Activated naive CD8-positive, alpha-beta T cell treated with anti-CD3 and anti-CD28 coated beads, Interleukin-2, amount 10 ng/mL, durations not matched to agents 7 days and 5 days (primary cell): ENCODE data around the gene WWC1. TPM values are rescaled to one million over a fixed set of nuclear protein-coding genes. Genes with fewer than 3 reads are reported as not detected.
"Not testable (repeated sequence)": the region's sequence is repeated elsewhere in the genome, so short reads cannot be mapped to it uniquely, and the experiment has no call there.

Experiments
- ATAC-seq: fragments of 150-1000 bp; cut with Tn5 transposase; one replicate; pipeline ENCODE4 v1.10.0; 2021; ENCODE audit warnings: low read depth, moderate library complexity
- POLR2A ChIA-PET: fragments of 350-600 bp; sonication (Branson Sonifier 250); formaldehyde crosslinking; loops from one replicate; lab custom pipeline; 2021; ENCODE audit warnings: antibody characterized with exemption; lab: Charles Lee
- DNase-seq: peaks from one replicate; pipeline ENCODE4 v3.0.0; 2021
- H3K27ac Mint-ChIP-seq: one replicate; pipeline ENCODE4 v1.8.0; 2022; ENCODE audit warnings: mild to moderate bottlenecking, mixed read lengths
- H3K27me3 Mint-ChIP-seq: one replicate; pipeline ENCODE4 v1.8.0; 2022; ENCODE audit warnings: mild to moderate bottlenecking, moderate library complexity, mixed read lengths
- H3K36me3 Mint-ChIP-seq: one replicate; pipeline ENCODE4 v1.8.0; 2021; ENCODE audit warnings: mild to moderate bottlenecking, mixed read lengths
- H3K4me1 Mint-ChIP-seq: one replicate; pipeline ENCODE4 v1.8.0; 2021; ENCODE audit warnings: mixed read lengths
- H3K4me3 Mint-ChIP-seq: one replicate; pipeline ENCODE4 v1.8.0; 2022; ENCODE audit warnings: mild to moderate bottlenecking, moderate library complexity, mixed read lengths
- H3K9me3 Mint-ChIP-seq: one replicate; pipeline ENCODE4 v1.8.0; 2021; ENCODE audit warnings: mixed read lengths
- total RNA-seq, 2 experiments: library from RNA; stranded (reverse); gene quantifications; one replicate each; pipeline ENCODE4 v1.2.3, GENCODE V29; 2021

The WWC1 gene
- total RNA-seq, 2 experiments from 2014 or later = 0.22 to 0.82 TPM

DNA sequence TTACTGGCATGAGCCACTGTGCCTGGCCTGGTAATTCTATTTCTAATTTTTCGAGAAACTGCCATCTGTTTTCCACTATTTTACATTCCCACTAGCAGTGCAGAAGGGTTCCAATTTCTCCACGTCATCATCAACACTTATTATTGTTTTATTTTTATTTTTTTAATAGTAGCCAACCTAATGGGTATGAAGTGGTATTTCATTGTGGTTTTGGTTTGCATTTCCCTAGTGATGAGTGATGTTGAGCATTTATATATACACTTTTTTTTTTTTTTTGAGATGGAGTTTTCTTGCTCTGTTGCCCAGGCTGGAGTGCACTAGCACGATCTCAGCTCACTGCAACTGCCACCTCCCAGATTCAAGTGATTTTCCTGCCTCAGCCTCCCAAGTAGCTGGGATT lies 28.3 kb downstream of the WWC1 start:
- Mint-ChIP-seq H3K27ac (no peak overlapping the region), H3K36me3 (no peaks in the 10 kb centered on the region), H3K9me3 (no peaks in the 10 kb centered on the region), H3K4me1 (no peaks in the 10 kb centered on the region), H3K4me3 (no peak overlapping the region), H3K27me3 (peaks cover 5% of the 10 kb centered on the region)
- DNase-seq (no peak), ATAC-seq (no peak)
- POLR2A ChIA-PET = no interaction called here

DNA sequence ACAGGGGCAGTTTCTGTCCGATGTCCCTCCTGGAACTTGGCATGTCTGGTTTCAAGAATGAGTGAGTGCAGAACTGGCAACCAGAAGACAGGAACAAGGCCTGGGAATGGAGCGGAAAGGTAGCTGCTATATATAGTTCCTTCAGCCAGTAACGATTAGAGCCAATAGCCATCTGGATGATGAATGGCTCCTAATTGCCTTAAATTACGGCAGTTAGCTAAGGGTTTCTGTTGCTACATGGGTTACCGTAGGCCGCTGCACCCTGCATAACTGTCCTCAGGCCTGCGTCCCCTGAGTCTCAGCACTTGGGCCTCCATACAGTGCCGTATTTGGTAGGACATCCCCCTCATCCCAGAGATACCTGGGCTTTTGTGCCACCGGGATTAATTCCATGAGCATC lies 29.4 kb downstream of the WWC1 start:
- Mint-ChIP-seq H3K4me3 (no peak overlapping the region), H3K9me3 (no peaks in the 10 kb centered on the region), H3K27ac (no peak overlapping the region), H3K27me3 (peaks cover 5% of the 10 kb centered on the region), H3K36me3 (no peaks in the 10 kb centered on the region), H3K4me1 (no peaks in the 10 kb centered on the region)
- POLR2A ChIA-PET = no interaction called here
- DNase-seq (no peak), ATAC-seq (no peak)

DNA sequence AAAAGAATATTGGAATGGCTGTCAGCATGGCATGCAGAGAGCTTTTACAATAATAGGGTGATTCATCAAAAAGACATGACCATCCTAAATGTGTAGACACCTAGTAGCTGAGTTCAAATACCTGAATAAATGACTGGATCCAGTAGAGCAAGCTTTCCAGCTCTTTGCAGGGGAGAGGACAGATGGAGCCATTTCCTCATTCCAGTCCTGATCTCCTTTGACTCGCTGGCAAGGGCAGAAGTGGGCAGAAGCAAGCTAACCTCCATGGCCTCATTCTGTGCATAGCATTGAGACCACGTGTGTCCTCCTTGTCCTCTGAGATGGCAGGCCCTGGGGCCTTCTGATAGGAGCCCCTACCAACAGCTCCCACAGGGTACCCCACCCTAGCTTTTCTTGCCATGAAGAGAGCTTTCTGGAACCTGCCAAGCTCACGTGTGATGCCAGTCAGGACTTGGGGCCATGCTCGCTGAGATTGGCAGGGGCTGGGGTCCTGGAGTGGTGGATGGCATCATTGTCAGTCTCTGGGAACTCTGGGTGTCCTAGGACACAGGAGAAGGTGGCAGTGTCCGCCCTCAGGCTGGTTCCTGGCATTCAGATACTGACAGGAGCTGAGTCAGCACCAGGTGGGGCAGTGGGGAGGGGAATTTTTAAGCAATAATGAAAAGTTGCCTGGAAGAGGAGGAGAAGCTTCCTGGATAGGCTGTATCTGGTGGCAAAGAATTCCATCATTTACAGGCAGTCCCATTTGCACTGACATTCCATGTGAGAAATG lies 33.6 kb downstream of the WWC1 start:
- POLR2A ChIA-PET = no interaction called here
- Mint-ChIP-seq H3K27me3 (peaks cover 9% of the 10 kb centered on the region), H3K27ac (no peak overlapping the region), H3K36me3 (no peaks in the 10 kb centered on the region), H3K9me3 (no peaks in the 10 kb centered on the region), H3K4me3 (no peak overlapping the region), H3K4me1 (no peaks in the 10 kb centered on the region)
- ATAC-seq (no peak), DNase-seq (no peak)

DNA sequence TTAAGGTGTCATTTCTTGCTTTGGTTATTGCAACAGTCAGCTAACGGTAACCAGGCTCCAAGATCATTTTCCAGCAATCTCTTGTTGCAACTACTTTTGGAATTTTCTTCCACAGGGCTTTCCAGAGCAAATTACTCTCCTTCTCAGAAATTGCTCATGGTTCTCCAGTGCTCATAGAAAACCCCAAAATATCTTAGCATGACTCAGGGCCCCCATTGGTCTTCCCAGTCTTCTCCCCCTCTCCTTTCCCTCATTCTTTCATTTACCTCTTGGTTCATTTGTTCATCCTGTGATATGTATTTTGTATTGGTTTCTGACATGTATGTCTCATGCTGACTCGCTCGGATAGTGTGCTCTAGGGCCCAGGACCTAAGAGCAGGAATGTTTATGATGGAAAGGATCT lies 35.6 kb downstream of the WWC1 start:
- Mint-ChIP-seq H3K27ac (no peak overlapping the region), H3K27me3 (peaks cover 12% of the 10 kb centered on the region), H3K4me3 (no peak overlapping the region), H3K4me1 (no peaks in the 10 kb centered on the region), H3K36me3 (no peaks in the 10 kb centered on the region), H3K9me3 (no peaks in the 10 kb centered on the region)
- ATAC-seq (no peak), DNase-seq (no peak)
- POLR2A ChIA-PET = no interaction called here

DNA sequence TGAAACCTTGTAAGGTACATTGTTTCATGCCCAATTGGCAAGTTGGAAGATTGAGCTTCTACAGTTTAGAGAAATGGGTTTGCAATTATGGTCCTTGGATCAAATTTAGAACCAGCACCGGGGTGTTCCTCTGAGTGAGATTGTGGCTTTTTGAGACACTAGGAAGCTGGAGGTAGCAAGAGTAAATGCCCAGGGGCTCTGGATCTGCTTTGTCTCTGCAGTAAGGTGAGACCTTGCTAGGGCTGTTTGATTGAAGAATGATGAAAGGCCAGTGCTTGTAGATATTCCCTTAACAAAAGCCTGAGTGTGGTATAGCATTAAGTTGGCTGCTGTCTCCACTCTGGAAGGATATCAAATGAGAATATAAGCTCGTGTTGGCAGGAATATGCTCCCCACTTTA lies 36.0 kb downstream of the WWC1 start:
- ATAC-seq (no peak), DNase-seq (no peak)
- Mint-ChIP-seq H3K27ac (no peak overlapping the region), H3K4me1 (no peaks in the 10 kb centered on the region), H3K4me3 (no peak overlapping the region), H3K36me3 (no peaks in the 10 kb centered on the region), H3K9me3 (no peaks in the 10 kb centered on the region), H3K27me3 (peaks cover 15% of the 10 kb centered on the region)
- POLR2A ChIA-PET = no interaction called here

DNA sequence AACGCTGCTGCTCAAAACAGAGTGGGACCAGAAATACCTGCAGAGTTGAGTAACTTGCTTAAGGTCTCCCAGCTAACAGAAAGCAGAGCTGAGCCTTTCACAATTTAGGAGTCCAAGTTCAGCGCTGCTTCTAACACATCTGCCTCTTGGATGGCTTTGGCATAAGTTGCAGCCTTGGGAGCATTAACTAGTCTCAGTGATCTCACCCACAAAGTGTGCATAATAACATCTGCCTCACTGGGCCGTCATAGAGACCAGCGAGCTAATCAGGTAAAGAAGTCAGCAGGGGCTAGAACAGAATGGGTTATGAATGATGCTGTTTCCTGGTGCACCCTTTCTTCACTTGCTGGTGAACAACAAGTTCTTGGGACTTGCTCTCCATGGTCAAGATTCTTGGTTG lies 36.5 kb downstream of the WWC1 start:
- POLR2A ChIA-PET = no interaction called here
- H3K27me3 Mint-ChIP-seq = peaks cover 15% of the 10 kb centered on the region
- H3K4me3 Mint-ChIP-seq = no peak overlapping the region
- H3K9me3 Mint-ChIP-seq = no peaks in the 10 kb centered on the region
- H3K4me1 Mint-ChIP-seq = no peaks in the 10 kb centered on the region
- no peak for DNase-seq
- H3K27ac Mint-ChIP-seq = no peak overlapping the region
- ATAC-seq = no peak
- H3K36me3 Mint-ChIP-seq = no peaks in the 10 kb centered on the region

DNA sequence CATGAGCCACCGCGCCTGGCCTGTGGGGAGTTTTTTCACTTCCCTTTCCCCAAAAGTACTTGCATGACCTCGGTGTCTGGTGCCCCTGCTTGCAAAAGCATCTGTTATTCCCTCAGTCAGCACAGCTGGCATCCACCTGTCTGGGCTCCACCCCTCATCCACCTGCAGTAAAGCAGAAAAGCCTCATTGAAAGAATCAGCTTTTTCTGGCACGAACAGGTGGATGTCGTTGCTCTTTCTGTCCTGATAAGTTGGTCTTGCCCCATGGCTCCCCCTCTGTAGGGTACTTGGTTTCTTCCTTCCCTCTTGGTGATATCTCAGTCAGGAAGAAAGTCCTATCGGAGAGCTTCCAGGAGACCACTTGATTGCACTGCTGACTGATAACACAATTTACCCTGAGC lies 37.4 kb downstream of the WWC1 start:
- Mint-ChIP-seq H3K4me1 (no peaks in the 10 kb centered on the region), H3K9me3 (no peaks in the 10 kb centered on the region), H3K27me3 (peaks cover 18% of the 10 kb centered on the region), H3K27ac (no peak overlapping the region), H3K4me3 (no peak overlapping the region), H3K36me3 (no peaks in the 10 kb centered on the region)
- DNase-seq (no peak), ATAC-seq (no peak)
- POLR2A ChIA-PET = no interaction called here

DNA sequence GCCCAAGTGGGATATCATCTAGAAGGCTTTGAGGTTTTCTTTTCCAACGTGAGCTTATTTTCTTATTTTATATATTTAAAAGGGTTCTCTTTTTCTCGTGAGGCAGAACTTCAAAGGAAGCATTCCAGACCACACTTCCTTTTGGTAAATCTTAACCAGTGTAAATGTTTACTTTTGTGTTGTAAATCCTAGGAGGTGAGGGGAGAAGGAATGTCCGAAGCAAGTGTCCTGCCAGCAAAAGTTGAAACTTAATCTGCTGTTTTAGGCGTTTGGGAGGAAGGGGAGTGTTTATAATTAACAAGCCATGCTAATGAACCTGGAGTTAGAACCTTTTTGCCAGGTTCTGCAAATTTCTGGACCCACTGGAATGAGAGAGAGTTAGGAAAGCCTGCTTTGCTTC lies 37.9 kb downstream of the WWC1 start:
- POLR2A ChIA-PET = no interaction called here
- Mint-ChIP-seq H3K4me3 (no peak overlapping the region), H3K36me3 (no peaks in the 10 kb centered on the region), H3K27me3 (peaks cover 16% of the 10 kb centered on the region), H3K9me3 (no peaks in the 10 kb centered on the region), H3K27ac (no peak overlapping the region), H3K4me1 (no peaks in the 10 kb centered on the region)
- no peak for ATAC-seq
- no peak for DNase-seq

DNA sequence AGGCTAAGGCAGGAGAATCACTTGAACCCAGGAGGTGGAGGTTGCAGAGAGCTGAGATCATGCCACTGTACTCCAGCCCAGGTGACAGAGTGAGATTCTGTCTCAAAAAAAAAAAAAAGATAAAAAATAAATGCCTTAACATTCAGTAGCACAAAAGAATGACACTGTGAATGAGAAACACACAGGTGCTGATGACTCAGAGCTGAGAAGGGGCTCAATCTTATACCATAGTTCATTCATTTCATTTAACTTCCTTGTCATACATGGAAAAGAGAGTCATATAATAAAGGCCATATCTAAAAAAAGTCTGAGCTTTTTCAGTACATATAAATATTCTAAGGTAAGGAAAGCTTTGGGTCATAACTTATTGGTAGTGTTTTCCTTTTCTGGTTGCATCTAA lies 40.6 kb downstream of the WWC1 start:
- POLR2A ChIA-PET = no interaction called here
- no peak for ATAC-seq
- no peak for DNase-seq

DNA sequence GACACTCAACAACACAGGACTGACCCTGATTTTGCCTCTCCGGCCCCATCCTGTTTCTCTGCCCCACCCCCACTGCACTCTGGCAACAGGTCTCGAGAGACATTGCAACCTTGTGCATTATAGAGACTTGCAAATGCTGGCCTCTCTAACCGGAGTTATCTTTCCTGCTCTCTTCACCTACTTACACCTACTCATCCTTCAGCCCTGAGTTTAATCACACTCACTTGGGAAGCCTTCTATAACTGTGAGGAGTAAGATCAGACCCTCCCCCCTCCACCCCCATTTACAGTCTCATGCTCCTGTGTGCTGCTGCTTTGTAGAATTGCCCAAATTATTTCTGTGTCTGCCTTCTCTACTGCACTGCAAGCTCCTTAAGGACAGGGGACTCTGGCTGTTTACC lies 42.8 kb downstream of the WWC1 start:
- Mint-ChIP-seq H3K4me1 (no peaks in the 10 kb centered on the region), H3K36me3 (no peaks in the 10 kb centered on the region), H3K27me3 (peaks cover 9% of the 10 kb centered on the region), H3K27ac (no peak overlapping the region), H3K4me3 (no peak overlapping the region), H3K9me3 (no peaks in the 10 kb centered on the region)
- ATAC-seq (no peak), DNase-seq (no peak)
- POLR2A ChIA-PET = no interaction called here

More for the DNA sequence above, 40.6 kb downstream of the WWC1 start:
- peaks cover 13% of the 10 kb centered on the region for H3K27me3 Mint-ChIP-seq
- no peaks in the 10 kb centered on the region for H3K36me3 Mint-ChIP-seq
- H3K27ac Mint-ChIP-seq = no peak overlapping the region
- no peak overlapping the region for H3K4me3 Mint-ChIP-seq
- no peaks in the 10 kb centered on the region for H3K9me3 Mint-ChIP-seq
- H3K4me1 Mint-ChIP-seq = no peaks in the 10 kb centered on the region

DNA sequence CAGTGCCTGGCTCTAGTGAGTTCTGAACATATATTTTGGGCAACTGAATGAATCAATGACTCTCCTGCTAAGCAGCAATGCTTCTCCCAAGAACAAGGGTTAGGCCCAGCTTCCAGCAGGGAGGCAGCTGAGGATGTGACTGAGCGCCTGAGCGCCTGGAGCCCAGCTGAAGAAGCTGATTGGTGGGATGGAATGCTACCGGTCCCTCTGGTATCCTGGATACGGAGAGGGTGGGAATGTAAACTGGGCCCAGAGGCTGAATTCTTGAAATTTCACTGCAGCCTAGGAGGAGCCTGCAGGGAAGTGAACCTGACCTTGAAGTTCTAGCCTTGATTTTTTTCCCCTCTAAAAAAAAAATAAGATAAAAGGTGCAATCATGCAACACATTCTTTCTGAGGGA lies 43.2 kb downstream of the WWC1 start:
- no peaks in the 10 kb centered on the region for H3K9me3 Mint-ChIP-seq
- ATAC-seq = no peak
- H3K4me3 Mint-ChIP-seq = no peak overlapping the region
- POLR2A ChIA-PET = no interaction called here
- H3K4me1 Mint-ChIP-seq = no peaks in the 10 kb centered on the region
- H3K27ac Mint-ChIP-seq = no peak overlapping the region
- DNase-seq = no peak
- H3K27me3 Mint-ChIP-seq = peaks cover 11% of the 10 kb centered on the region
- H3K36me3 Mint-ChIP-seq = no peaks in the 10 kb centered on the region

DNA sequence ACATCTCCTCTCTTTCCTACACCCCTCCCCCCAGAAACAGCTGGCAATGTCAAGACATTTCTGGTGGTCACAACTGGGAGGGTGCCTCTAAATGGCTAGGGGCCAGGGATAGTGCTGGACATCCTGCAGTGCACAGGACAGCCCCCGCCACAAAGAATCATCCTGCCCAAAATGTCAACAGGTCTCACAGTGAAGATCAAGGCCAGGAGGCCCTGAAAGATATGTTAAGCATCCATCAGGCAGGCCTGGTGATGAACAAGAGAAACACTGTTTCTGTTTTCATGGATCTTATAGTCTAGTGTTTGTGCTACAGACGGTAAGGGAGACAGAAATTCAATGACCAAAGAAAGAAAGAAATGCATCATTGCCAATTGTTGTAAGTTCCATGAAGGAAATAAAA lies 45.9 kb downstream of the WWC1 start:
- ATAC-seq = no peak
- no peak for DNase-seq
- H3K4me1 Mint-ChIP-seq = no peaks in the 10 kb centered on the region
- no peaks in the 10 kb centered on the region for H3K36me3 Mint-ChIP-seq
- H3K27ac Mint-ChIP-seq = no peak overlapping the region
- H3K9me3 Mint-ChIP-seq = no peaks in the 10 kb centered on the region
- POLR2A ChIA-PET = no interaction called here
- H3K27me3 Mint-ChIP-seq = peaks cover 20% of the 10 kb centered on the region
- H3K4me3 Mint-ChIP-seq = no peak overlapping the region

DNA sequence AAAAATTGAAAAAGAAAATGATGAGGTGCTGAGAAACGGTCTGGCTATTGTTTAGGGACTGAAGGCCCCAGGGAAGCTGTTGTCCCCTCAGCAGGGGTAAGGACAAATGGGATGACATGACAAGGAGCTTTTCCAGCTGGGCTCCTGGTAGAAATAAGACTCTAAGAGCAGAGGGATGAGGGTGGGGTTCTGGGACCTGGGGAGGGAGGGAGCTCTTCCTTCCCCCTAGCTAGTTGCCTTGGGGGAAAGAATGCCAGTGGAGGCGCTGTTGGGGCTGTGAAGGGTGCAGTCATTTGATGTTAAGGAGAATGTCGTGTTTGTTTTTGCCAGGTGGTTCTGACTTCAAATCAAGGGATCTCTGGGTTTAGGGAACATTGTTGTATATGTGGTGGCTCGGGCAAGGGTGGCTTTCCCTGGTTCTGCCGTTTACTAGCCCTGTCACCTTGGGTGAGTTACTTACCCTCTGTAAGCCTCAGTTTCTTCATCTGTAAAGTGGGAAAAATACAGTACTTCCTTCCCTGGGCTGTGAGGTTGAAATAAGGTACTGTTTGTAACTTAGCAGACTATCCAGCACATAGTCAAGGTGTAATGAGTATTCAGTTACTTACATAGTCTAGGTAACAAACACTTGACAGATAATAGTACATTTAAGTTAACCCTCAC lies 47.8 kb downstream of the WWC1 start:
- POLR2A ChIA-PET = no interaction called here
- Mint-ChIP-seq H3K4me1 (no peaks in the 10 kb centered on the region), H3K9me3 (no peaks in the 10 kb centered on the region), H3K4me3 (no peak overlapping the region), H3K27me3 (peaks cover 20% of the 10 kb centered on the region), H3K36me3 (no peaks in the 10 kb centered on the region), H3K27ac (no peak overlapping the region)
- DNase-seq = no peak
- no peak for ATAC-seq

DNA sequence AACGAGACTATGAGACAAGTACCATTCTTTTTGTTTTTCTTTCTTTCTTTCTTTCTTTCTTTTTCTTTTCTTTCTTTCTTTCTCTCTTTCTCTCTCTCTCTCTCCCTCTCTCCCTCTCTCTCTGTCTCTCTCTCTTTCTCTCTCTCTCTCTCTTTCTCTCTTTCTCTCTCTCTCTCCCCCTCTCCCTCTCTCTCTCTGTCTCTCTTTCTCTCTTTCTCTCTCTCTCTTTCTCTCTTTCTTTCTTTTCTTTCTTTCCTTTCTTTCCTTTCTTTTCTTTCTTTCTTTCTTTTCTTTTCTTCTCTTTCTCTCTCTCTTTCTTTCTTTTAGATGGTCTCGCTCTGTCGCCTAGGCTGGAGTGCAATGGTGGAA lies 48.3 kb downstream of the WWC1 start:
- H3K36me3 Mint-ChIP-seq, DNase-seq, POLR2A ChIA-PET, H3K4me3 Mint-ChIP-seq, H3K27ac Mint-ChIP-seq, H3K4me1 Mint-ChIP-seq, ATAC-seq, H3K9me3 Mint-ChIP-seq: not testable (repeated sequence)
- peaks cover 20% of the 10 kb centered on the region for H3K27me3 Mint-ChIP-seq
